OCI-LY7 (cell line): Measurements from ENCODE around the gene CALM1. TPM values are rescaled to one million over a fixed set of nuclear protein-coding genes. Genes with fewer than 3 reads are reported as not detected.

ENCODE experiments used
- BruUV-seq: library from RNA; stranded (reverse); fragments of 400-500 nt; replicated peaks from 2 replicates; lab custom pipeline; 2021; lab: Mats Ljungman, UMichigan
- CTCF ChIA-PET: fragments of 300-600 bp; sonication (Branson Sonifier 250); formaldehyde crosslinking; loops from one replicate; lab custom pipeline; 2022; ENCODE audit warnings: antibody characterized with exemption; ENCODE audit not compliant: unreplicated experiment; lab: Charles Lee
- POLR2A ChIA-PET: fragments of 300-600 bp; sonication (Branson Sonifier 250); formaldehyde crosslinking; loops from one replicate; lab custom pipeline; 2022; ENCODE audit warnings: antibody characterized with exemption; lab: Charles Lee
- DNase-seq: peaks from one replicate; pipeline ENCODE4 v3.0.0-alpha.2; 2015; ENCODE audit warnings: low spot score
- H2AFZ ChIP-seq: fragments of 200-600 bp; sonication (generic), shearing (Covaris generic); 2 replicates; pipeline ENCODE4 v1.6.1; 2014; ENCODE audit warnings: mild to moderate bottlenecking, antibody characterized with exemption, low read length, moderate library complexity
- H3K27ac ChIP-seq: fragments of 200-600 bp; sonication (generic); 2 replicates; pipeline ENCODE4 v1.5.1; 2014; ENCODE audit warnings: mixed run types, low read depth, mild to moderate bottlenecking, moderate library complexity, low read length, inconsistent platforms; ENCODE audit not compliant: poor library complexity, severe bottlenecking
- H3K36me3 ChIP-seq: fragments of 200-600 bp; sonication (generic); 2 replicates; pipeline ENCODE4 v1.6.1; 2014; ENCODE audit warnings: mild to moderate bottlenecking, antibody characterized with exemption, low read length, moderate library complexity, mixed read lengths; ENCODE audit not compliant: insufficient read depth
- H3K4me1 ChIP-seq: fragments of 200-600 bp; sonication (generic); 2 replicates; pipeline ENCODE4 v1.5.1; 2014; ENCODE audit warnings: mild to moderate bottlenecking, low read length; ENCODE audit not compliant: insufficient read depth, poor library complexity, severe bottlenecking
- H3K4me2 ChIP-seq: fragments of 200-600 bp; sonication (generic); 2 replicates; pipeline ENCODE4 v1.6.1; 2014; ENCODE audit warnings: mild to moderate bottlenecking, low read length
- H3K4me3 ChIP-seq: fragments of 200-600 bp; sonication (generic); 2 replicates; pipeline ENCODE4 v1.5.1; 2014; ENCODE audit warnings: mild to moderate bottlenecking, low read depth, low read length; ENCODE audit not compliant: poor library complexity, severe bottlenecking
- H3K79me2 ChIP-seq: fragments of 200-600 bp; sonication (generic); 2 replicates; pipeline ENCODE4 v1.6.1; 2016; ENCODE audit warnings: low read depth, mild to moderate bottlenecking, low read length, moderate library complexity, mixed read lengths; ENCODE audit not compliant: insufficient read depth
- H3K9me2 ChIP-seq: fragments of 200-600 bp; sonication (generic); 2 replicates; pipeline ENCODE4 v1.6.1; 2016; ENCODE audit warnings: mild to moderate bottlenecking, low read length, mixed read lengths; ENCODE audit not compliant: insufficient read depth
- H3K9me3 ChIP-seq: fragments of 200-600 bp; sonication (generic); 2 replicates; pipeline ENCODE4 v1.6.1; 2014; ENCODE audit warnings: mild to moderate bottlenecking, mixed run types, low read length, mixed read lengths
- H4K20me1 ChIP-seq: fragments of 200-600 bp; sonication (generic); 2 replicates; pipeline ENCODE4 v1.6.1; 2014; ENCODE audit warnings: mild to moderate bottlenecking, antibody characterized with exemption, low read length, moderate library complexity, mixed read lengths; ENCODE audit not compliant: insufficient read depth
- CTCF ChIP-seq: fragments of 200-600 bp; sonication (generic); conservative IDR thresholded peaks from 2 replicates; pipeline ENCODE4 v1.5.1; 2014; ENCODE audit warnings: mild to moderate bottlenecking, antibody characterized with exemption, low read length, moderate library complexity, mixed read lengths
- EZH2phosphoT487 ChIP-seq: fragments of 200-600 bp; sonication (generic); IDR thresholded peaks from 2 replicates; pipeline ENCODE4 v1.6.1; 2018; ENCODE audit warnings: low read depth, borderline replicate concordance, mild to moderate bottlenecking, mixed run types, antibody characterized with exemption, low read length, moderate library complexity, mixed read lengths
- intact Hi-C: fragments of 100-400 bp; cut with micrococcal nuclease; formaldehyde crosslinking; loops from one replicate; pipeline ENCODE4 v1.10.0; 2022; ENCODE audit not compliant: unreplicated experiment
- total RNA-seq, 2 experiments: library from RNA; depleted of rRNA in 1 of 2; stranded (reverse); fragments of >200 nt in 1 of 2; shearing (Covaris generic) in 1 of 2; gene quantifications; 2 replicates each; pipeline ENCODE4 v1.2.3, GENCODE V29; 2014 to 2022

Gene CALM1
- total RNA-seq, 2 experiments from 2014 or later, result 282 to 311 TPM

DNA sequence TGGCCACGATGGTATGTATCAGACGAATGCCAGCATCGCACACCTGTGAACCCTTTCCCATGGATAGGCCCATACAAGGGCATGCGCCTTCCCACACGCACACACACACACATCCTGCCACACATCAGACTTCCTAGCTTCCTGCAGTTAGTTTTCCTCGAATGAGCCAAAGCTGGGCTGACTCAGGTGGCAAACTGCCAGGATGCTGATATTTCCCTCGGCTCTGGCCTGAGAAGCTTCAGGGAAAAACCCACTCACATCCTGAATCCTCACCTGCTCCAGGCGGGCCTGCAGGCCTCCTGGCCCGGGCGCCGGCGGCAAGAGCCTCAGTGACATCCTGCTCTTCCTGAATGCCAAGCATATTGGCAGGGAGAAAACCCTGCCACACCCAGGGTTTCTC is 22.4 kb downstream of the CALM1 start:
- ChIA-PET CTCF (no interaction called here), POLR2A (interaction anchor here (0.6 kb wide), 1 partner anchor 14 kb away, joined by 3 read pairs; no protein-coding TSS in a partner anchor)
- H3K27ac ChIP-seq, result no peak overlapping the region
- no peak overlapping the region for H3K4me3 ChIP-seq
- H2AFZ ChIP-seq, result no peak overlapping the region
- no peaks in the 10 kb centered on the region for H3K36me3 ChIP-seq
- DNase-seq, result no peak
- H3K9me3 ChIP-seq, result no peaks in the 10 kb centered on the region
- H3K4me1 ChIP-seq, result no peaks in the 10 kb centered on the region
- intact Hi-C loops, result no loop called here
- TF ChIP-seq CTCF (no peak), EZH2phosphoT487 (no peak)
- no TSS peak for BruUV-seq
- no peaks in the 10 kb centered on the region for H3K79me2 ChIP-seq
- no peaks in the 10 kb centered on the region for H4K20me1 ChIP-seq
- H3K9me2 ChIP-seq, result no peaks in the 10 kb centered on the region
- H3K4me2 ChIP-seq, result no peak overlapping the region

DNA sequence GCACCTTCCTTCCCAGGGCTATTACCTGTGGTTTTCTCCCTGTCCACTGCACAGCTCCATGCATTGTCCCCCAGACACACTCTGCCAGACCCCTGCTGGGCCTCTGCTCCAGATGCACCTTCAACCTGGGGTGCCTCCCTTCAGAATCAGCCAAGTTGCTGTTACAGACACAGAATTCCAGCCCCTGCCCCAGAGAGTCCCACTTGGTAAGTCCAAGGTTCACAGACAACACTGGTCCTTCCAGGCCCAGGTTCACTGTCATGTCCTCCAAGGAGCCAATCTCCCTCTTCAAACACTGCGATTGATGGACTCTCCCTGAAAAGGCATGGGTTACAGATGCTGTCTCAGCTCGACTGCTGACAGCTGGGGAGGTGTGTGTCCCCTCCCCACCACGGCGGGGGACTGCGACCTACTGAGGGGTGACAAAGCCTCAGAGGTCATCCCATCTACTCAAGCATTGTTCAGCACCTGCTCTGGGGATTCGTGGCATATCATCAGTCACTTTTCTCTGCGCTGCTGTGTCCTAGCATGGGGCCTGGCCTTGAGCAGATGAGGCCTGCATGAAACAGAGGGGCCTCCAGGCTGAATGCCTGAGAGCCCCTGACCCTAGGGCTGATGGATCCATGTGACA is 24.3 kb downstream of the CALM1 start:
- no TSS peak for BruUV-seq
- no peak overlapping the region for H3K27ac ChIP-seq
- H4K20me1 ChIP-seq, result no peaks in the 10 kb centered on the region
- H3K4me3 ChIP-seq, result no peak overlapping the region
- CTCF ChIA-PET, result no interaction called here
- H3K36me3 ChIP-seq, result no peaks in the 10 kb centered on the region
- no peak overlapping the region for H3K4me2 ChIP-seq
- TF ChIP-seq EZH2phosphoT487, result no peak
- TF ChIP-seq CTCF, result no peak
- H3K9me2 ChIP-seq, result no peaks in the 10 kb centered on the region
- no peaks in the 10 kb centered on the region for H3K9me3 ChIP-seq
- no peaks in the 10 kb centered on the region for H3K4me1 ChIP-seq
- POLR2A ChIA-PET, result interaction anchor here (0.7 kb wide), 1 partner anchor 15 kb away, joined by 3 read pairs; no protein-coding TSS in a partner anchor
- H2AFZ ChIP-seq, result no peak overlapping the region
- DNase-seq, result no peak
- H3K79me2 ChIP-seq, result no peaks in the 10 kb centered on the region
- intact Hi-C loops, result no loop called here

GRCh38 chr14:90421632-90422020 is 24.8 kb downstream of the CALM1 start:
- Histone ChIP-seq H3K4me1 (no peaks in the 10 kb centered on the region), H3K36me3 (no peaks in the 10 kb centered on the region), H3K79me2 (no peaks in the 10 kb centered on the region), H4K20me1 (no peaks in the 10 kb centered on the region), H2AFZ (no peak overlapping the region), H3K4me2 (no peak overlapping the region), H3K4me3 (no peak overlapping the region), H3K9me3 (no peaks in the 10 kb centered on the region), H3K9me2 (no peaks in the 10 kb centered on the region), H3K27ac (no peak overlapping the region)
- POLR2A ChIA-PET, result no interaction called here
- TF ChIP-seq EZH2phosphoT487 (no peak), CTCF (no peak)
- CTCF ChIA-PET, result no interaction called here
- no peak for DNase-seq
- BruUV-seq, result no TSS peak
- intact Hi-C loops, result no loop called here
